GM10248 (cell line): Measurements from ENCODE around the gene POLR2E.

ENCODE experiments used
- CTCF ChIA-PET: fragments of 300-600 bp; sonication (Branson Sonifier 250); formaldehyde crosslinking; extraction: SDS; loops from one replicate; lab custom pipeline; 2021; ENCODE audit warnings: antibody characterized with exemption; lab: Yijun Ruan, JAX
- POLR2A ChIA-PET: fragments of 350-650 bp; sonication (Branson Sonifier 250); formaldehyde crosslinking; extraction: SDS; loops from one replicate; lab custom pipeline; 2020; ENCODE audit warnings: antibody characterized with exemption; lab: Yijun Ruan, JAX
- DNase-seq: peaks from one replicate; pipeline ENCODE4 v3.0.0; 2012; ENCODE audit errors: extremely low spot score
- CTCF ChIP-seq: IDR thresholded peaks from 2 replicates; pipeline ENCODE4 v1.5.1; 2012; ENCODE audit warnings: mild to moderate bottlenecking, low read depth; ENCODE audit errors: extremely low read depth, missing control alignments, control extremely low read depth

POLR2E gene

GRCh38 chr19:1046117-1046626, 49.0 kb downstream of the POLR2E start:
- ChIA-PET POLR2A (no interaction called here), CTCF (no interaction called here)
- DNase-seq: no peak
- TF ChIP-seq CTCF: no peak

- no peak for DNase-seq
- no peak for TF ChIP-seq CTCF
- ChIA-PET POLR2A (no interaction called here), CTCF (no interaction called here)
These were observed 50.0 kb downstream of the POLR2E start for GRCh38 chr19:1045247-1045603.

GRCh38 chr19:1042689-1043511, 52.3 kb downstream of the POLR2E start:
- ChIA-PET CTCF (interaction anchor here (0.6 to 1.2 kb wide), 4 partner anchors 14 to 152 kb away, joined by 3 to 4 read pairs (median 3); no protein-coding TSS in a partner anchor), POLR2A (no interaction called here)
- DNase-seq: no peak
- TF ChIP-seq CTCF: no peak

GRCh38 chr19:1041835-1042685, 53.1 kb downstream of the POLR2E start:
- TF ChIP-seq CTCF: no peak
- ChIA-PET POLR2A (interaction anchor here (1.0 kb wide), 1 partner anchor 62 kb away, joined by 3 read pairs; no protein-coding TSS in a partner anchor), CTCF (interaction anchor here (1.2 kb wide), 2 partner anchors 13 to 26 kb away, joined by 3 read pairs; no protein-coding TSS in a partner anchor)
- no peak for DNase-seq

GRCh38 chr19:1041272-1041834, 53.8 kb downstream of the POLR2E start:
- no peak for DNase-seq
- ChIA-PET POLR2A (interaction anchor here (1.0 kb wide), 1 partner anchor 63 kb away, joined by 3 read pairs; no protein-coding TSS in a partner anchor), CTCF (interaction anchor here (1.2 kb wide), 2 partner anchors 13 to 27 kb away, joined by 3 read pairs; no protein-coding TSS in a partner anchor)
- no peak for TF ChIP-seq CTCF
